IMR-90 (cell line): ENCODE data around the gene H1-8. TPM values are rescaled to one million over a fixed set of nuclear protein-coding genes. Genes with fewer than 3 reads are reported as not detected.

Source experiments
- ATAC-seq: fragments of 200-7000 bp; cut with Tn5 transposase; 2 replicates; pipeline ENCODE4 v1.9.1; 2020; ENCODE audit warnings: low read depth, mild to moderate bottlenecking, moderate library complexity
- BruUV-seq: library from RNA; stranded (reverse); fragments of 400-500 nt; replicated peaks from 2 replicates; lab custom pipeline; 2021; lab: Mats Ljungman, UMichigan
- CTCF ChIA-PET: fragments of 300-600 bp; formaldehyde crosslinking; extraction: SDS; loops from one replicate; lab custom pipeline; 2021; ENCODE audit warnings: antibody characterized with exemption; lab: Yijun Ruan, JAX
- POLR2A ChIA-PET: fragments of 300-600 bp; sonication (Branson Sonifier 250); formaldehyde crosslinking; loops from one replicate; lab custom pipeline; 2022; ENCODE audit warnings: antibody characterized with exemption; ENCODE audit not compliant: unreplicated experiment; lab: Charles Lee
- DNase-seq: peaks from one replicate; pipeline ENCODE4 v3.0.0; 2013
- H2AFZ ChIP-seq: replicated peaks from 2 replicates; pipeline ENCODE3; 2013; ENCODE audit warnings: low read length, mild to moderate bottlenecking; ENCODE audit not compliant: poor library complexity
- H2AK5ac ChIP-seq: 2 replicates; pipeline ENCODE4 v1.6.1; 2013; ENCODE audit warnings: low read depth, low read length, inconsistent platforms
- H2AK9ac ChIP-seq: replicated peaks from 2 replicates; pipeline ENCODE3; 2013; ENCODE audit warnings: mild to moderate bottlenecking, low read depth, low read length, moderate library complexity; ENCODE audit not compliant: poor library complexity
- H2BK120ac ChIP-seq: 2 replicates; pipeline ENCODE4 v1.6.1; 2013; ENCODE audit warnings: low read depth, low read length, inconsistent platforms
- H2BK15ac ChIP-seq: 3 replicates; pipeline ENCODE4 v1.6.1; 2013; ENCODE audit warnings: low read depth, low read length, inconsistent platforms
- H2BK20ac ChIP-seq: 2 replicates; pipeline ENCODE4 v1.6.1; 2013; ENCODE audit warnings: low read depth, mild to moderate bottlenecking, inconsistent platforms, low read length, moderate library complexity
- H2BK5ac ChIP-seq: 2 replicates; pipeline ENCODE4 v1.6.1; 2013; ENCODE audit warnings: mild to moderate bottlenecking, low read depth, low read length, inconsistent platforms; ENCODE audit not compliant: poor library complexity, severe bottlenecking
- H3K14ac ChIP-seq: replicated peaks from 2 replicates; pipeline ENCODE4 v1.6.1; 2013; ENCODE audit warnings: low read depth, low read length, inconsistent platforms
- H3K18ac ChIP-seq: 2 replicates; pipeline ENCODE4 v1.6.1; 2013; ENCODE audit warnings: low read depth, low read length, control low read depth
- H3K23ac ChIP-seq: 2 replicates; pipeline ENCODE4 v1.6.1; 2013; ENCODE audit warnings: low read depth, low read length, inconsistent platforms
- H3K27ac ChIP-seq: 2 replicates; pipeline ENCODE4 v1.5.1; 2013; ENCODE audit warnings: mild to moderate bottlenecking, control low read depth, low read length; ENCODE audit not compliant: insufficient read depth
- H3K27me3 ChIP-seq: 2 replicates; pipeline ENCODE4 v1.6.1; 2013; ENCODE audit warnings: low read length; ENCODE audit not compliant: control insufficient read depth, insufficient read depth
- H3K36me3 ChIP-seq: 2 replicates; pipeline ENCODE4 v1.6.1; 2013; ENCODE audit warnings: low read length, mixed read lengths; ENCODE audit not compliant: control insufficient read depth, insufficient read depth
- H3K4ac ChIP-seq: 2 replicates; pipeline ENCODE4 v1.6.1; 2013; ENCODE audit warnings: low read depth, low read length, inconsistent platforms
- H3K4me1 ChIP-seq: 2 replicates; pipeline ENCODE4 v1.6.1; 2013; ENCODE audit warnings: low read length, mixed read lengths; ENCODE audit not compliant: control insufficient read depth, insufficient read depth
- H3K4me2 ChIP-seq: 2 replicates; pipeline ENCODE4 v1.6.1; 2013; ENCODE audit warnings: low read depth, mild to moderate bottlenecking, control low read depth, low read length, moderate library complexity
- H3K4me3 ChIP-seq: 2 replicates; pipeline ENCODE4 v1.5.1; 2013; ENCODE audit warnings: low read depth, mild to moderate bottlenecking, control low read depth, low read length, moderate library complexity; ENCODE audit not compliant: insufficient read depth
- H3K56ac ChIP-seq: 2 replicates; pipeline ENCODE4 v1.6.1; 2013; ENCODE audit warnings: low read length, inconsistent platforms; ENCODE audit not compliant: insufficient read depth; ENCODE audit errors: extremely low read depth
- H3K79me1 ChIP-seq, 2 experiments: 2 replicates each; pipeline ENCODE4 v1.6.1; 2013; ENCODE audit warnings: low read length in 2 of 2, inconsistent platforms in 1 of 2, low read depth in 1 of 2
- H3K9ac ChIP-seq: 2 replicates; pipeline ENCODE4 v1.6.1; 2013; ENCODE audit warnings: low read depth, low read length, control low read depth
- H3K9me1 ChIP-seq: 2 replicates; pipeline ENCODE4 v1.6.1; 2013; ENCODE audit warnings: low read length, inconsistent platforms; ENCODE audit not compliant: insufficient read depth
- H3K9me3 ChIP-seq: 2 replicates; pipeline ENCODE4 v1.6.1; 2013; ENCODE audit warnings: low read length; ENCODE audit not compliant: control insufficient read depth, insufficient read depth
- H4K20me1 ChIP-seq: 2 replicates; pipeline ENCODE4 v1.6.1; 2013; ENCODE audit warnings: low read length, inconsistent platforms; ENCODE audit not compliant: insufficient read depth
- H4K5ac ChIP-seq: 2 replicates; pipeline ENCODE4 v1.6.1; 2013; ENCODE audit warnings: mild to moderate bottlenecking, low read depth, low read length, control low read depth
- H4K8ac ChIP-seq, 2 experiments: 2 replicates each; pipeline ENCODE4 v1.6.1; 2013; ENCODE audit warnings: low read depth in 2 of 2, low read length in 2 of 2, control low read depth in 1 of 2, inconsistent platforms in 1 of 2
- H4K91ac ChIP-seq: 2 replicates; pipeline ENCODE4 v1.6.1; 2013; ENCODE audit warnings: low read depth, low read length, inconsistent platforms; ENCODE audit not compliant: insufficient read depth
- BHLHE40 ChIP-seq: fragments of 150-350 bp; IDR thresholded peaks from 2 replicates; pipeline ENCODE4 v1.6.1; 2016; ENCODE audit warnings: mild to moderate bottlenecking, low read depth, low read length
- CEBPB ChIP-seq: IDR thresholded peaks from 2 replicates; pipeline ENCODE4 v1.6.1; 2012; ENCODE audit warnings: low read depth, low read length, improper control_type of control experiment
- CHD1 ChIP-seq: IDR thresholded peaks from 2 replicates; pipeline ENCODE4 v1.6.1; 2012; ENCODE audit warnings: low read depth, low read length, improper control_type of control experiment
- FOS ChIP-seq: fragments of 150-350 bp; IDR thresholded peaks from 2 replicates; pipeline ENCODE4 v1.6.1; 2016; ENCODE audit warnings: low read depth, low read length
- MAFK ChIP-seq: IDR thresholded peaks from 2 replicates; pipeline ENCODE4 v1.6.1; 2012; ENCODE audit warnings: low read depth, low read length, improper control_type of control experiment
- MAZ ChIP-seq: IDR thresholded peaks from 2 replicates; pipeline ENCODE4 v1.6.1; 2012; ENCODE audit warnings: low read depth, mild to moderate bottlenecking, low read length, improper control_type of control experiment, moderate library complexity, borderline replicate concordance
- MXI1 ChIP-seq: IDR thresholded peaks from 2 replicates; pipeline ENCODE4 v1.6.1; 2012; ENCODE audit warnings: low read depth, mild to moderate bottlenecking, low read length, moderate library complexity, borderline replicate concordance
- NFE2L2 ChIP-seq: fragments of 150-350 bp; IDR thresholded peaks from 2 replicates; pipeline ENCODE4 v1.6.1; 2016; ENCODE audit warnings: low read depth, mild to moderate bottlenecking, low read length
- POLR2A ChIP-seq: IDR thresholded peaks from 2 replicates; pipeline ENCODE4 v1.6.1; 2012; ENCODE audit warnings: mild to moderate bottlenecking, low read depth, low read length
- RCOR1 ChIP-seq: IDR thresholded peaks from 2 replicates; pipeline ENCODE4 v1.6.1; 2012; ENCODE audit warnings: mild to moderate bottlenecking, low read length, improper control_type of control experiment; ENCODE audit not compliant: insufficient replicate concordance
- RFX5 ChIP-seq: IDR thresholded peaks from 2 replicates; pipeline ENCODE4 v1.8.0; 2012; ENCODE audit warnings: low read depth, mild to moderate bottlenecking, low read length, moderate library complexity
- SMC3 ChIP-seq: fragments of 150-350 bp; IDR thresholded peaks from 2 replicates; pipeline ENCODE4 v1.6.1; 2016; ENCODE audit warnings: low read depth, mild to moderate bottlenecking, antibody characterized with exemption, low read length, moderate library complexity
- USF2 ChIP-seq: fragments of 150-350 bp; IDR thresholded peaks from 2 replicates; pipeline ENCODE4 v1.6.1; 2017; ENCODE audit warnings: mild to moderate bottlenecking, antibody characterized with exemption, low read length, low read depth
- WGBS, 2 experiments: methylation state at CpG; one replicate each; pipeline versions ENCODE4 v1.1.5 to v1.1.7; 2013; ENCODE audit warnings: missing lambda C conversion rate in 2 of 2; ENCODE audit not compliant: insufficient read length in 1 of 2; ENCODE audit errors: extremely low coverage in 2 of 2; 5-methylcytosine and 5-hydroxymethylcytosine counted together
- dilution Hi-C: fragments of 300-500 bp; cut with HindIII; formaldehyde crosslinking; loops from one replicate; pipeline ENCODE4 v1.14.3; 2018; ENCODE audit warnings: low sequenced_read_pairs; ENCODE audit not compliant: unreplicated experiment
- in situ Hi-C: fragments of 300-500 bp; cut with MboI; formaldehyde crosslinking; loops from 3 replicates; pipeline ENCODE4 v1.14.3; 2019; ENCODE audit warnings: low sequenced_read_pairs, inconsistent platforms, mixed read lengths
- intact Hi-C: fragments of 100-400 bp; cut with micrococcal nuclease; formaldehyde crosslinking; loops from 2 replicates; pipeline ENCODE4 v1.10.0; 2022
- polyA plus RNA-seq, 3 experiments: library from polyadenylated mRNA; depleted of rRNA; stranded (reverse); fragments of >200 nt; gene quantifications; 2 replicates each; pipeline ENCODE4 v1.2.3, GENCODE V29; 2012; ENCODE audit warnings: low replicate concordance in 1 of 3
- total RNA-seq: library from RNA; depleted of rRNA; stranded (reverse); fragments of >200 nt; gene quantifications from 2 replicates; pipeline ENCODE4 v1.2.3, GENCODE V29; 2012
- TF ChIP-seq, protein P1 (sequence below): fragments of 150-350 bp; IDR thresholded peaks from 2 replicates; pipeline ENCODE4 v1.6.1; 2016; ENCODE audit warnings: low read depth, mild to moderate bottlenecking, low read length, moderate library complexity, borderline replicate concordance
- TF ChIP-seq, protein P2 (sequence below): conservative IDR thresholded peaks from 2 replicates; pipeline ENCODE4 v1.5.1; 2012; ENCODE audit warnings: mild to moderate bottlenecking, low read depth, low read length, improper control_type of control experiment

Gene H1-8
- total and polyA plus RNA-seq, 2 of the 4 experiments (the other 2 are of a cell fraction) = not detected

- POLR2A ChIA-PET = no interaction called here
- TF ChIP-seq MAZ = no peak
- no peak for TF ChIP-seq USF2
- TF ChIP-seq, protein P1, sequence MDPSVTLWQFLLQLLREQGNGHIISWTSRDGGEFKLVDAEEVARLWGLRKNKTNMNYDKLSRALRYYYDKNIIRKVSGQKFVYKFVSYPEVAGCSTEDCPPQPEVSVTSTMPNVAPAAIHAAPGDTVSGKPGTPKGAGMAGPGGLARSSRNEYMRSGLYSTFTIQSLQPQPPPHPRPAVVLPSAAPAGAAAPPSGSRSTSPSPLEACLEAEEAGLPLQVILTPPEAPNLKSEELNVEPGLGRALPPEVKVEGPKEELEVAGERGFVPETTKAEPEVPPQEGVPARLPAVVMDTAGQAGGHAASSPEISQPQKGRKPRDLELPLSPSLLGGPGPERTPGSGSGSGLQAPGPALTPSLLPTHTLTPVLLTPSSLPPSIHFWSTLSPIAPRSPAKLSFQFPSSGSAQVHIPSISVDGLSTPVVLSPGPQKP = no peak
- TF ChIP-seq SMC3 = no peak
- TF ChIP-seq MXI1 = no peak
- TF ChIP-seq, protein P2, sequence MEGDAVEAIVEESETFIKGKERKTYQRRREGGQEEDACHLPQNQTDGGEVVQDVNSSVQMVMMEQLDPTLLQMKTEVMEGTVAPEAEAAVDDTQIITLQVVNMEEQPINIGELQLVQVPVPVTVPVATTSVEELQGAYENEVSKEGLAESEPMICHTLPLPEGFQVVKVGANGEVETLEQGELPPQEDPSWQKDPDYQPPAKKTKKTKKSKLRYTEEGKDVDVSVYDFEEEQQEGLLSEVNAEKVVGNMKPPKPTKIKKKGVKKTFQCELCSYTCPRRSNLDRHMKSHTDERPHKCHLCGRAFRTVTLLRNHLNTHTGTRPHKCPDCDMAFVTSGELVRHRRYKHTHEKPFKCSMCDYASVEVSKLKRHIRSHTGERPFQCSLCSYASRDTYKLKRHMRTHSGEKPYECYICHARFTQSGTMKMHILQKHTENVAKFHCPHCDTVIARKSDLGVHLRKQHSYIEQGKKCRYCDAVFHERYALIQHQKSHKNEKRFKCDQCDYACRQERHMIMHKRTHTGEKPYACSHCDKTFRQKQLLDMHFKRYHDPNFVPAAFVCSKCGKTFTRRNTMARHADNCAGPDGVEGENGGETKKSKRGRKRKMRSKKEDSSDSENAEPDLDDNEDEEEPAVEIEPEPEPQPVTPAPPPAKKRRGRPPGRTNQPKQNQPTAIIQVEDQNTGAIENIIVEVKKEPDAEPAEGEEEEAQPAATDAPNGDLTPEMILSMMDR = no peak
- TF ChIP-seq MAFK = no peak
- no peak for TF ChIP-seq FOS
- no peak for TF ChIP-seq RFX5
- TF ChIP-seq NFE2L2 = no peak
- TF ChIP-seq CHD1 = no peak
- TF ChIP-seq POLR2A = no peak
- TF ChIP-seq CEBPB = no peak
- no peak for TF ChIP-seq RCOR1
- no peak for TF ChIP-seq BHLHE40
Measured at GRCh38 chr3:129586746-129587430, 43.9 kb downstream of the H1-8 start.

More at GRCh38 chr3:129586746-129587430, 43.9 kb downstream of the H1-8 start:
- dilution Hi-C loops = no loop called here
- Histone ChIP-seq H2AFZ (no peak overlapping the region), H3K36me3 (peaks cover 19% of the 10 kb centered on the region), H3K9me3 (no peaks in the 10 kb centered on the region), H3K9me1 (0 out of 2 replicates have a peak, but pooled peaks cover 2% of the 10 kb centered on the region), H2BK120ac (no peak overlapping the region), H3K14ac (no peak overlapping the region), H3K79me1 (peaks cover 9 to 65% of the 10 kb centered on the region in 2 experiments), H3K23ac (no peak overlapping the region), H4K20me1 (peaks cover 4% of the 10 kb centered on the region), H3K27ac (no peak overlapping the region; the same call in 1 of the 2 replicates), H3K4me1 (peaks cover 7% of the 10 kb centered on the region; the same call in 1 of the 2 replicates), H2BK20ac (no peak overlapping the region), H2AK5ac (0 out of 2 replicates have a peak overlapping the region, but pooled peaks have one; percentile 4), H4K8ac (0 out of 4 replicates have a peak overlapping the region, but pooled peaks of 1 of the 2 experiments have one; percentile 47), H3K18ac (no peak overlapping the region), H3K4me2 (no peak overlapping the region), H2BK5ac (no peak overlapping the region), H3K9ac (no peak overlapping the region; the same call in 1 of the 2 replicates), H3K4me3 (no peak overlapping the region), H3K4ac (no peak overlapping the region), H4K91ac (no peak overlapping the region), H2BK15ac (no peak overlapping the region), H2AK9ac (peak overlapping the region; percentile 48), H3K56ac (no peak overlapping the region), H3K27me3 (no peaks in the 10 kb centered on the region), H4K5ac (no peak overlapping the region; the same call in 1 of the 2 replicates)
- in situ Hi-C loops = no loop called here
- BruUV-seq = no TSS peak
- WGBS, 2 experiments = 72% methylated on average over 9 of the region's 17 CpGs; no CpG with 5 or more reads in 1 of the 2 experiments
- ATAC-seq = peak; percentile 36
- DNase-seq = no peak
- intact Hi-C loops = no loop called here
- CTCF ChIA-PET = no interaction called here
